H1 (cell line): ENCODE measurements around the gene B3GNT2.

Source experiments
- CHD2 ChIP-seq: IDR thresholded peaks from 2 replicates; pipeline ENCODE4 v1.6.1; 2012; ENCODE audit warnings: low read length, improper control_type of control experiment
- EP300 ChIP-seq, 2 experiments: IDR thresholded peaks; 1 replicate in 1 of 2; 2 replicates in 1 of 2; pipeline ENCODE4 v1.6.1; 2011 to 2012; ENCODE audit warnings: low read depth in 2 of 2, low read length in 2 of 2, mild to moderate bottlenecking in 2 of 2, borderline replicate concordance in 1 of 2, inconsistent platforms in 1 of 2, moderate library complexity in 1 of 2
- GABPA ChIP-seq: IDR thresholded peaks from 2 replicates; pipeline ENCODE4 v1.6.1; 2011; ENCODE audit warnings: mild to moderate bottlenecking, low read length, moderate library complexity, borderline replicate concordance; ENCODE audit not compliant: insufficient read depth
- HDAC6 ChIP-seq: IDR thresholded peaks from one replicate; pipeline ENCODE4 v1.7.1; 2012; ENCODE audit warnings: low read depth, mild to moderate bottlenecking, inconsistent platforms, low read length, moderate library complexity
- JUND ChIP-seq: IDR thresholded peaks from 2 replicates; pipeline ENCODE4 v1.6.1; 2011; ENCODE audit warnings: mild to moderate bottlenecking, improper control_type of control experiment, low read length
- POLR2A ChIP-seq, 2 experiments: IDR thresholded peaks; 1 replicate in 1 of 2; 2 replicates in 1 of 2; pipeline ENCODE4 v1.6.1; 2011; ENCODE audit warnings: low read depth in 2 of 2, low read length in 2 of 2, mild to moderate bottlenecking in 2 of 2; ENCODE audit errors: control extremely low read depth in 1 of 2
- POLR2AphosphoS5 ChIP-seq: IDR thresholded peaks from 2 replicates; pipeline ENCODE4 v1.6.1; 2011; ENCODE audit warnings: low read depth, low read length
- RAD21 ChIP-seq, 2 experiments: IDR thresholded peaks in 1 of 2; conservative IDR thresholded peaks in 1 of 2; 2 replicates each; pipeline ENCODE4 v1.6.1; 2011; ENCODE audit warnings: low read depth in 2 of 2, low read length in 2 of 2, improper control_type of control experiment in 1 of 2, inconsistent platforms in 1 of 2, mild to moderate bottlenecking in 1 of 2, moderate library complexity in 1 of 2
- RXRA ChIP-seq: IDR thresholded peaks from 2 replicates; pipeline ENCODE4 v1.6.1; 2011; ENCODE audit warnings: low read depth, mild to moderate bottlenecking, low read length, moderate library complexity; ENCODE audit not compliant: insufficient read depth
- TAF7 ChIP-seq: optimal IDR thresholded peaks from 2 replicates; pipeline ENCODE3; 2011; ENCODE audit warnings: low read depth, mild to moderate bottlenecking, inconsistent platforms, low read length, moderate library complexity, borderline replicate concordance
- TF ChIP-seq, protein P1 (sequence below), 3 experiments: IDR thresholded peaks; 1 replicate in 2 of 3; 2 replicates in 1 of 3; pipeline versions ENCODE4 v1.5.1 to v1.6.1; 2011; ENCODE audit warnings: low read length in 3 of 3, mild to moderate bottlenecking in 3 of 3, inconsistent platforms in 2 of 3, low read depth in 1 of 3, moderate library complexity in 1 of 3; ENCODE audit not compliant: insufficient read depth in 1 of 3; ENCODE audit errors: control extremely low read depth in 1 of 3
- TF ChIP-seq, protein P2 (sequence below): IDR thresholded peaks from 2 replicates; pipeline ENCODE4 v1.6.1; 2011; ENCODE audit warnings: low read depth, mild to moderate bottlenecking, low read length; ENCODE audit not compliant: insufficient read depth
- TF ChIP-seq, protein P3 (sequence below): IDR thresholded peaks from 2 replicates; pipeline ENCODE4 v1.6.1; 2012; ENCODE audit warnings: inconsistent platforms

GRCh38 chr2:62234755-62235655 lies 39.1 kb downstream of the B3GNT2 start:
- TF ChIP-seq, protein P1, sequence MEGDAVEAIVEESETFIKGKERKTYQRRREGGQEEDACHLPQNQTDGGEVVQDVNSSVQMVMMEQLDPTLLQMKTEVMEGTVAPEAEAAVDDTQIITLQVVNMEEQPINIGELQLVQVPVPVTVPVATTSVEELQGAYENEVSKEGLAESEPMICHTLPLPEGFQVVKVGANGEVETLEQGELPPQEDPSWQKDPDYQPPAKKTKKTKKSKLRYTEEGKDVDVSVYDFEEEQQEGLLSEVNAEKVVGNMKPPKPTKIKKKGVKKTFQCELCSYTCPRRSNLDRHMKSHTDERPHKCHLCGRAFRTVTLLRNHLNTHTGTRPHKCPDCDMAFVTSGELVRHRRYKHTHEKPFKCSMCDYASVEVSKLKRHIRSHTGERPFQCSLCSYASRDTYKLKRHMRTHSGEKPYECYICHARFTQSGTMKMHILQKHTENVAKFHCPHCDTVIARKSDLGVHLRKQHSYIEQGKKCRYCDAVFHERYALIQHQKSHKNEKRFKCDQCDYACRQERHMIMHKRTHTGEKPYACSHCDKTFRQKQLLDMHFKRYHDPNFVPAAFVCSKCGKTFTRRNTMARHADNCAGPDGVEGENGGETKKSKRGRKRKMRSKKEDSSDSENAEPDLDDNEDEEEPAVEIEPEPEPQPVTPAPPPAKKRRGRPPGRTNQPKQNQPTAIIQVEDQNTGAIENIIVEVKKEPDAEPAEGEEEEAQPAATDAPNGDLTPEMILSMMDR (IDR thresholded peaks at IDR 0.05; ENCODE audit: control extremely low read depth in 1 of 3, insufficient read depth in 1 of 3, low read depth in 1 of 3, low read length in 3 of 3): peak in 1 of 3 experiments; percentile 6; a peak in 1 of 4 replicates
- TF ChIP-seq, protein P2, sequence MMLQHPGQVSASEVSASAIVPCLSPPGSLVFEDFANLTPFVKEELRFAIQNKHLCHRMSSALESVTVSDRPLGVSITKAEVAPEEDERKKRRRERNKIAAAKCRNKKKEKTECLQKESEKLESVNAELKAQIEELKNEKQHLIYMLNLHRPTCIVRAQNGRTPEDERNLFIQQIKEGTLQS: no peak
- TF ChIP-seq POLR2A (IDR thresholded peaks at IDR 0.05; ENCODE audit: control extremely low read depth in 1 of 2, low read depth in 2 of 2, low read length in 2 of 2): no peak
- peak in 1 of 2 experiments; percentile 18; a peak in 1 of 4 replicates for TF ChIP-seq RAD21 (IDR thresholded peaks at IDR 0.05 in 1 of 2, conservative IDR thresholded peaks at IDR 0.05 in 1 of 2; ENCODE audit: low read depth in 2 of 2, low read length in 2 of 2)
- TF ChIP-seq EP300 (IDR thresholded peaks at IDR 0.05; ENCODE audit: borderline replicate concordance in 1 of 2, low read depth in 2 of 2, low read length in 2 of 2): no peak
- TF ChIP-seq TAF7: no peak
- no peak for TF ChIP-seq HDAC6
- TF ChIP-seq POLR2AphosphoS5: no peak
- TF ChIP-seq JUND: no peak
- no peak for TF ChIP-seq GABPA
- TF ChIP-seq, protein P3, sequence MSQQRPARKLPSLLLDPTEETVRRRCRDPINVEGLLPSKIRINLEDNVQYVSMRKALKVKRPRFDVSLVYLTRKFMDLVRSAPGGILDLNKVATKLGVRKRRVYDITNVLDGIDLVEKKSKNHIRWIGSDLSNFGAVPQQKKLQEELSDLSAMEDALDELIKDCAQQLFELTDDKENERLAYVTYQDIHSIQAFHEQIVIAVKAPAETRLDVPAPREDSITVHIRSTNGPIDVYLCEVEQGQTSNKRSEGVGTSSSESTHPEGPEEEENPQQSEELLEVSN: no peak
- TF ChIP-seq CHD2: no peak
- no peak for TF ChIP-seq RXRA
